HG02870 (cell line): Measurements from ENCODE around the gene SHANK2.

Source experiments
- ATAC-seq: cut with Tn5 transposase; IDR thresholded peaks from one replicate; pipeline ENCODE4 v1.9.1; 2021; ENCODE audit warnings: mild to moderate bottlenecking, moderate library complexity; ENCODE audit not compliant: unreplicated experiment

SHANK2 gene

DNA sequence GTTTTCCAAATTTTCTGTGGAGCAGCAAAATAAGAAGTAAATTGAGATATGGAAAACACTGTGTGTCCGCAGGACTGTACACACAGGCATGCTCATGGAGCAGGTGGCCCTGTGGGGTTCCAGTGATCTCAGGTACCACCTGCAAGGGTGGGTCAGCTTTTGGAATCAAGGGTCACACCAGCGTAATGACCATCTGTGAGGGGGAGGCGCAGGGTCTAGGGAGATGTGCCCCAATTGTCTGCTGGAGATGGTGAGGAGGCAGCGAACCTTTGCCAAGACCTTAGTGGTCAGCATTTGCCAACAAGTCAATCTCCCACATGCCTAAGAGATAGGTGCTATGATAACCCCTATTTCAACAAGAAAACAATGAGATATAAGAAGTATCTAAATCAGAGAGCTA, 49.4 kb downstream of the SHANK2 start:
- ATAC-seq, result no peak

DNA sequence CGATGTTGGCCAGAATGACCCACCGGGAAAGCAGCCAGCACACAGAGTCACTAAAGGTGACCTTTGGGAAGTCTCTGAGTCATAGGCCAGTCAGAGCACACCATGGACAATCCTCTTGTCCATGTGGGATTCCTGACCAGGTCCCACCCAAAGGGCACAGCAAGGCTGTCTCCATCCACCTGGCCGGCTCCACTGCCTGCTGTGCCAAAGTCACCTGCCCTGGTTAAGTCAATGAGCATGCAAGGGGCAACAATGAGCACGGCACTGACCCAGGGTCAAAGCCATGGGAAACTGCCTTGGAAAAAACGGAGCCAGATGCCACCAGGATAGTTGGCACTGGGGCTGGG, 49.8 kb downstream of the SHANK2 start:
- ATAC-seq, result no peak
